Gastrocnemius medialis (tissue), 4 donors: ENCODE results near the gene MYCBP2. TPM values are rescaled to one million over a fixed set of nuclear protein-coding genes. Genes with fewer than 3 reads are reported as not detected.
A peak's percentile ranks its signal among the peaks of the same experiment; 100 is the strongest.

Source experiments
- ATAC-seq, 2 donors: fragments of 150-250 bp; one replicate each; pipeline ENCODE4 v1.9.1; 2016
- DNase-seq, 2 donors: peaks; one replicate each; pipeline ENCODE4 v3.0.0-alpha.2; 2019
- H3K27ac ChIP-seq, 4 donors: fragments of 200-600 bp; sonication (generic); 1 replicate in 1 of 4; 2 replicates in 3 of 4; pipeline ENCODE4 v1.5.1; 2016 to 2018; ENCODE audit warnings: mild to moderate bottlenecking in 2 of 4, moderate library complexity in 1 of 4
- H3K27me3 ChIP-seq, 3 donors: fragments of 200-600 bp; sonication (generic) in 2 of 3; 1 replicate in 1 of 3; 2 replicates in 2 of 3; pipeline versions ENCODE4 v1.5.1 to v1.6.0; 2016 to 2019; ENCODE audit warnings: mild to moderate bottlenecking in 1 of 3, moderate library complexity in 1 of 3
- H3K36me3 ChIP-seq, 2 donors: fragments of 200-600 bp; sonication (generic) in 1 of 2; one replicate each; pipeline ENCODE4 v1.5.1; 2017 to 2018
- H3K4me1 ChIP-seq, 2 donors: fragments of 200-600 bp; sonication (generic) in 1 of 2; one replicate each; pipeline ENCODE4 v1.5.1; 2016 to 2017; ENCODE audit warnings: mild to moderate bottlenecking in 2 of 2
- H3K4me3 ChIP-seq, 4 donors: fragments of 200-600 bp; sonication (generic) in 3 of 4; 1 replicate in 1 of 4; 2 replicates in 3 of 4; pipeline ENCODE4 v1.5.1; 2016 to 2019; ENCODE audit warnings: mild to moderate bottlenecking in 2 of 4
- H3K9me3 ChIP-seq, 3 donors: fragments of 200-600 bp; sonication (generic) in 2 of 3; 1 replicate in 1 of 3; 2 replicates in 2 of 3; pipeline ENCODE4 v1.5.1; 2016 to 2019
- CTCF ChIP-seq, 5 experiments: fragments of 450-650 bp in 3 of 5; fragments of 200-600 bp in 2 of 5; sonication (generic) in 2 of 5; IDR thresholded peaks in 4 of 5; conservative IDR thresholded peaks in 1 of 5; 1 replicate in 4 of 5; 2 replicates in 1 of 5; pipeline ENCODE4 v1.5.1; 2016 to 2019; ENCODE audit warnings: antibody characterized with exemption in 5 of 5, mild to moderate bottlenecking in 3 of 5, moderate library complexity in 3 of 5
- POLR2A ChIP-seq, 2 donors: fragments of 450-650 bp; IDR thresholded peaks; one replicate each; pipeline ENCODE4 v1.6.1; 2017; ENCODE audit warnings: antibody characterized with exemption in 2 of 2, mild to moderate bottlenecking in 2 of 2, moderate library complexity in 2 of 2
- in situ Hi-C, 4 donors: fragments of 200-750 bp; cut with MboI; loops; one replicate each; pipeline versions ENCODE4 v1.15.0 to v1.8.0; 2017; ENCODE audit warnings: low sequenced_read_pairs in 4 of 4
- intact Hi-C: fragments of 100-400 bp; cut with DNase I; formaldehyde crosslinking; loops from one replicate; pipeline ENCODE4 v1.15.1; 2023; ENCODE audit warnings: low total_unique reads
- total RNA-seq, 4 donors: library from RNA; depleted of rRNA; stranded (reverse); fragments of >200 nt; gene quantifications; one replicate each; pipeline versions ENCODE4 v1.1.0 to v1.2.3, GENCODE V29; 2016

The MYCBP2 gene
- total RNA-seq, 4 donors from 2014 or later = 42.1 to 56.9 (median 45.1) TPM

GRCh38 chr13:77359171-77359570 lies 32.3 kb upstream of the MYCBP2 start:
- intact Hi-C loops = no loop called here
- Histone ChIP-seq H3K9me3 (no peaks in the 10 kb centered on the region), H3K4me3 (no peak overlapping the region), H3K27ac (no peak overlapping the region), H3K36me3 (no peaks in the 10 kb centered on the region), H3K4me1 (no peaks in the 10 kb centered on the region), H3K27me3 (no peaks in the 10 kb centered on the region)
- no peak for DNase-seq
- ATAC-seq = no peak
- in situ Hi-C loops = no loop called here
- TF ChIP-seq CTCF (IDR thresholded peaks at IDR 0.05 in 4 of 5, conservative IDR thresholded peaks at IDR 0.05 in 1 of 5) = no peak
- no peak for TF ChIP-seq POLR2A (IDR thresholded peaks at IDR 0.05)

- no peak for TF ChIP-seq CTCF (IDR thresholded peaks at IDR 0.05 in 4 of 5, conservative IDR thresholded peaks at IDR 0.05 in 1 of 5)
- TF ChIP-seq POLR2A (IDR thresholded peaks at IDR 0.05) = no peak
- H3K27me3 ChIP-seq = no peaks in the 10 kb centered on the region
- ATAC-seq = no peak
- H3K4me3 ChIP-seq = no peak overlapping the region
- in situ Hi-C loops (no loop called here), intact Hi-C loops (no loop called here)
- H3K36me3 ChIP-seq = no peaks in the 10 kb centered on the region
- H3K9me3 ChIP-seq = no peaks in the 10 kb centered on the region
- H3K27ac ChIP-seq = no peak overlapping the region
- H3K4me1 ChIP-seq = no peaks in the 10 kb centered on the region
- no peak for DNase-seq
Measured at GRCh38 chr13:77358001-77358400, 31.1 kb upstream of the MYCBP2 start.

GRCh38 chr13:77356155-77356554 lies 29.3 kb upstream of the MYCBP2 start:
- intact Hi-C loops (no loop called here), in situ Hi-C loops (no loop called here)
- ATAC-seq = no peak
- DNase-seq = no peak
- Histone ChIP-seq H3K27me3 (no peaks in the 10 kb centered on the region), H3K36me3 (no peaks in the 10 kb centered on the region), H3K4me1 (no peaks in the 10 kb centered on the region), H3K27ac (no peak overlapping the region), H3K4me3 (no peak overlapping the region), H3K9me3 (no peaks in the 10 kb centered on the region)
- TF ChIP-seq POLR2A (IDR thresholded peaks at IDR 0.05) = no peak

- intact Hi-C loops (no loop called here), in situ Hi-C loops (no loop called here)
- Histone ChIP-seq H3K36me3 (no peaks in the 10 kb centered on the region), H3K27me3 (no peaks in the 10 kb centered on the region), H3K27ac (no peak overlapping the region), H3K4me3 (no peak overlapping the region), H3K4me1 (no peaks in the 10 kb centered on the region), H3K9me3 (no peaks in the 10 kb centered on the region)
- ATAC-seq = no peak
- TF ChIP-seq CTCF (IDR thresholded peaks at IDR 0.05 in 4 of 5, conservative IDR thresholded peaks at IDR 0.05 in 1 of 5) (no peak), POLR2A (IDR thresholded peaks at IDR 0.05) (no peak)
- DNase-seq = no peak
Measured at GRCh38 chr13:77353995-77354394, 27.1 kb upstream of the MYCBP2 start.

- in situ Hi-C loops = no loop called here
- ATAC-seq (peak in 1 of 2 donors; percentile 21), DNase-seq (peak in 1 of 2 donors; percentile 24)
- TF ChIP-seq POLR2A (IDR thresholded peaks at IDR 0.05) (no peak), CTCF (IDR thresholded peaks at IDR 0.05 in 4 of 5, conservative IDR thresholded peaks at IDR 0.05 in 1 of 5) (no peak)
- no peak overlapping the region for H3K27ac ChIP-seq
- intact Hi-C loops = no loop called here
- H3K9me3 ChIP-seq = no peaks in the 10 kb centered on the region
- no peaks in the 10 kb centered on the region for H3K4me1 ChIP-seq
- no peaks in the 10 kb centered on the region for H3K27me3 ChIP-seq
- no peak overlapping the region for H3K4me3 ChIP-seq
- H3K36me3 ChIP-seq = no peaks in the 10 kb centered on the region
Measured at GRCh38 chr13:77351315-77351714, 24.4 kb upstream of the MYCBP2 start.
